HG02678 (cell line): Measurements from ENCODE around the gene NPAT.
"Not testable (repeated sequence)": the region's sequence is repeated elsewhere in the genome, so short reads cannot be mapped to it uniquely, and the experiment has no call there.

Experiments
- ATAC-seq: cut with Tn5 transposase; IDR thresholded peaks from one replicate; pipeline ENCODE4 v1.9.1; 2021; ENCODE audit warnings: mild to moderate bottlenecking, moderate library complexity; ENCODE audit not compliant: unreplicated experiment

NPAT gene

GRCh38 chr11:108160970-108161566 lies 61.4 kb downstream of the NPAT start:
- peak; percentile 99 for ATAC-seq

GRCh38 chr11:108154591-108154990 lies 67.8 kb downstream of the NPAT start:
- ATAC-seq, result no peak

- no peak for ATAC-seq
These were observed 73.9 kb downstream of the NPAT start for GRCh38 chr11:108148556-108148955.

GRCh38 chr11:108147150-108147549 lies 75.3 kb downstream of the NPAT start:
- ATAC-seq, result no peak

- no peak for ATAC-seq
These were observed 77.8 kb downstream of the NPAT start for GRCh38 chr11:108144615-108145014.

- no peak for ATAC-seq
These were observed 80.1 kb downstream of the NPAT start for GRCh38 chr11:108142304-108142703.

- ATAC-seq, result no peak
These were observed 85.2 kb downstream of the NPAT start for GRCh38 chr11:108137212-108137611.

- peak; percentile 59 for ATAC-seq
These were observed 86.4 kb downstream of the NPAT start for GRCh38 chr11:108135845-108136544.

- not testable (repeated sequence) for ATAC-seq
These were observed 89.4 kb downstream of the NPAT start for GRCh38 chr11:108132993-108133538.

- ATAC-seq, result no peak
These were observed 90.4 kb downstream of the NPAT start for GRCh38 chr11:108131993-108132392.

GRCh38 chr11:108128772-108129171 lies 93.7 kb downstream of the NPAT start:
- no peak for ATAC-seq

GRCh38 chr11:108125096-108125495 lies 97.3 kb downstream of the NPAT start:
- no peak for ATAC-seq

GRCh38 chr11:108122166-108122628 lies 100.2 kb downstream of the NPAT start:
- no peak for ATAC-seq

GRCh38 chr11:108121274-108122155 lies 100.9 kb downstream of the NPAT start, which contains the start of gene ACAT1:
ACAT1 (plus strand) TSS chr11:108121567; CDS start chr11:108121607, 40 bp downstream.
- peak; percentile 97 for ATAC-seq

GRCh38 chr11:108120936-108121273 lies 101.5 kb downstream of the NPAT start:
- ATAC-seq, result not testable (repeated sequence)

GRCh38 chr11:108117746-108118371 lies 104.6 kb downstream of the NPAT start:
- no peak for ATAC-seq

- no peak for ATAC-seq
These were observed 106.8 kb downstream of the NPAT start for GRCh38 chr11:108115500-108116140.

GRCh38 chr11:108112057-108112456 lies 110.4 kb downstream of the NPAT start:
- no peak for ATAC-seq

GRCh38 chr11:108111126-108111525 lies 111.3 kb downstream of the NPAT start:
- ATAC-seq, result no peak
